ENCODE data around the gene ADCY1. TPM values are rescaled to one million over a fixed set of nuclear protein-coding genes. Genes with fewer than 3 reads are reported as not detected.

ADCY1 gene
- total RNA-seq, 1 experiment from 2014 or later: 3.1 TPM

DNA sequence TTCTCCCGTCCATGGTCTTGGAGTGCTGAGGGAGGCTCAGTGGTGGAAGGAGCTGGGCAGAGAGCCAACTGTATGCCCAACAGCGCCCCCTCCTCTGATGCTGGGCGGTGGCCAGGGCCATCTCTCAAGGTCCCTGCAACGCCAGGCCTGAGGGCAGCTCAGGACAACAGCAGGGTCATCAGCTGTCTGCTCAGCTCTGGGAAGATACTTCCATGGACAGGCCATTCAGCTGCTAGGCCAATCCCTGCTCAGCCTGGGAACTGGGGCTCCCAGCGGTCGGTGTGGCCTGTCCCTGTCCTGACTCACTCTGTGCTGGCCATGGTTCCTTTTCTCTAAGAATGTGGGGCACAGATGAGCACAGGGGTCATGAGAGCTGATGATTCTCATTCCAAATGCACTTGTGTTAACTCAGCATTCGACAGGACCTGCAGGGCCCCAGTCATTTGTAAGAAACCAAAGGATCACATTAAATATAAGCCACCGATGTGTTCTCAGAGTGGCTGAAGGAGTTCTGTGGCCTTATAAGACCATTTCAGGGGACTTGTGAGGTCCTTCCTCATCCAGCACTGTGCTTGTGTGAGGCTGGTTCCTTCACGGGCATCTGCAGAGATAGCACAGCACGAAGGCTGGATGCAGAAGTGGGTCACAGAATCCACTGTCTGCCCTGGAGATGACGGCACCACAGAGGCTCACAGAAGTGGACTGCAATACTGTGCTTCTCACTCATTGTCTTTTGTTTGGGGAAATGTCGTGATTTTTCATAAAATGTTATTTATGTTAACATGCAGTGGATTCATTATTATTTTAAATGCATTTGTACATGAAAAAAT is 73.0 kb downstream of the ADCY1 start:
- no peak for DNase-seq
- H3K4me1 ChIP-seq (ENCODE audit: insufficient read depth, low read length): peaks cover 3% of the 10 kb centered on the region; the same call in 1 of the 2 replicates
- H3K4me2 ChIP-seq (ENCODE audit: low read length): no peak overlapping the region
- no peaks in the 10 kb centered on the region for H3K9me2 ChIP-seq (replicated peaks; ENCODE audit: low read length)
- H3K27ac ChIP-seq (ENCODE audit: low read length): no peak overlapping the region
- no peak overlapping the region for H2AFZ ChIP-seq (ENCODE audit: low read length)
- ChIA-PET CTCF (no interaction called here), POLR2A (ENCODE audit: unreplicated experiment) (no interaction called here)
- intact Hi-C loops (cut with micrococcal nuclease): no loop called here
- no peak for ATAC-seq
- H3K9ac ChIP-seq (ENCODE audit: low read length): no peak overlapping the region
- TF ChIP-seq EZH2phosphoT487 (IDR thresholded peaks at IDR 0.05; ENCODE audit: borderline replicate concordance, low read length): no peak
- TF ChIP-seq, protein P1, sequence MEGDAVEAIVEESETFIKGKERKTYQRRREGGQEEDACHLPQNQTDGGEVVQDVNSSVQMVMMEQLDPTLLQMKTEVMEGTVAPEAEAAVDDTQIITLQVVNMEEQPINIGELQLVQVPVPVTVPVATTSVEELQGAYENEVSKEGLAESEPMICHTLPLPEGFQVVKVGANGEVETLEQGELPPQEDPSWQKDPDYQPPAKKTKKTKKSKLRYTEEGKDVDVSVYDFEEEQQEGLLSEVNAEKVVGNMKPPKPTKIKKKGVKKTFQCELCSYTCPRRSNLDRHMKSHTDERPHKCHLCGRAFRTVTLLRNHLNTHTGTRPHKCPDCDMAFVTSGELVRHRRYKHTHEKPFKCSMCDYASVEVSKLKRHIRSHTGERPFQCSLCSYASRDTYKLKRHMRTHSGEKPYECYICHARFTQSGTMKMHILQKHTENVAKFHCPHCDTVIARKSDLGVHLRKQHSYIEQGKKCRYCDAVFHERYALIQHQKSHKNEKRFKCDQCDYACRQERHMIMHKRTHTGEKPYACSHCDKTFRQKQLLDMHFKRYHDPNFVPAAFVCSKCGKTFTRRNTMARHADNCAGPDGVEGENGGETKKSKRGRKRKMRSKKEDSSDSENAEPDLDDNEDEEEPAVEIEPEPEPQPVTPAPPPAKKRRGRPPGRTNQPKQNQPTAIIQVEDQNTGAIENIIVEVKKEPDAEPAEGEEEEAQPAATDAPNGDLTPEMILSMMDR (conservative IDR thresholded peaks at IDR 0.05; ENCODE audit: low read depth, low read length): no peak
- TF ChIP-seq EZH2 (IDR thresholded peaks at IDR 0.05; ENCODE audit: low read length, unreplicated experiment): no peak
- no peaks in the 10 kb centered on the region for H3K27me3 ChIP-seq (ENCODE audit: low read length)
- no peaks in the 10 kb centered on the region for H3K36me3 ChIP-seq (ENCODE audit: low read depth, low read length)
- H3K9me3 ChIP-seq (ENCODE audit: low read length): no peaks in the 10 kb centered on the region
- H3K4me3 ChIP-seq (ENCODE audit: low read length): no peak overlapping the region
- no peaks in the 10 kb centered on the region for H4K20me1 ChIP-seq (ENCODE audit: low read length)
- no peaks in the 10 kb centered on the region for H3F3A ChIP-seq (ENCODE audit: low read length, unreplicated experiment)
- no TSS peak for BruUV-seq (replicated peaks)
- H3K79me2 ChIP-seq (ENCODE audit: low read length): no peaks in the 10 kb centered on the region

DNA sequence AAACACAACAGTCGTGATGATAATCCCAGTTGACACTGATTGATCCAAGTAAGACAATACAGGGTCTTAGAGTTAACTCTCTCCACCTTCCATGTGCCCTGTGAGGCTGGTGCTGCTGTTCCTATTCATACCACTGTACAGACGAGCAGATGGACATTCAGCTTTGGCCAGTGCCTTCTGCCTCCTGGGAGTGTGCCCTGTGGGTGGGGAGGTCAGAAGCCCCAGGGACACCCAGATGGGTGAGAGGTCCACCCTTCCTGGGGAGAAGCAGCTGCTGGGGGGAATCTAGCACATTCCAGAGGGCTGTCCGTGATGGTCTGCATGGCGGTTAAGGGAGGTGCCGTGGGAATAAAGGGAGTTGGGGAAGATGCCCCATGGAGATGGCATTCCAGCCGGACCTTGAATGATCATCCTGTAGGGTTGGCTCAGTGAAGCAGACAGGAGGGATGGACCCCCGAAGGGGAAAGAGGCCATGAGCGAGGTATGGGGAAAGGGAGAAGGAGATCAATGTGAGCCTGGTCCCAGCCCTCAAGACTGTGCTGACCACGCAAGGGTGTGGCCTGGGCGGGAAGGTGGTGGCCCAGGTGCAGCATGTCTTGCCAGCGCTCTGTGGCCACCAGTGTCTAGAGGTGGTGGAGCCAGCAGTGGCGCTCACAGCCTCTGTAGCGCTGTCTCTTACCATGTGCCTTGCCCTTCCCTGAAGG is 74.0 kb downstream of the ADCY1 start:
- no peak overlapping the region for H3K27ac ChIP-seq (ENCODE audit: low read length)
- intact Hi-C loops (cut with micrococcal nuclease): no loop called here

More for the DNA sequence above, 74.0 kb downstream of the ADCY1 start:
- ATAC-seq: no peak
- BruUV-seq (replicated peaks): no TSS peak
- Histone ChIP-seq H3K4me3 (ENCODE audit: low read length) (no peak overlapping the region), H3K9me3 (ENCODE audit: low read length) (no peaks in the 10 kb centered on the region), H3K9me2 (replicated peaks; ENCODE audit: low read length) (no peaks in the 10 kb centered on the region), H2AFZ (ENCODE audit: low read length) (no peak overlapping the region), H3F3A (ENCODE audit: low read length, unreplicated experiment) (no peaks in the 10 kb centered on the region), H3K27me3 (ENCODE audit: low read length) (no peaks in the 10 kb centered on the region), H3K79me2 (ENCODE audit: low read length) (no peaks in the 10 kb centered on the region), H3K36me3 (ENCODE audit: low read depth, low read length) (no peaks in the 10 kb centered on the region), H3K9ac (ENCODE audit: low read length) (no peak overlapping the region), H3K4me1 (ENCODE audit: insufficient read depth, low read length) (peaks cover 3% of the 10 kb centered on the region; the same call in 1 of the 2 replicates), H3K4me2 (ENCODE audit: low read length) (no peak overlapping the region), H4K20me1 (ENCODE audit: low read length) (no peaks in the 10 kb centered on the region)
- POLR2A ChIA-PET (ENCODE audit: unreplicated experiment): no interaction called here
- DNase-seq: no peak
- no peak for TF ChIP-seq EZH2 (IDR thresholded peaks at IDR 0.05; ENCODE audit: low read length, unreplicated experiment)
- TF ChIP-seq, protein P1 (conservative IDR thresholded peaks at IDR 0.05; ENCODE audit: low read depth, low read length): no peak
- TF ChIP-seq EZH2phosphoT487 (IDR thresholded peaks at IDR 0.05; ENCODE audit: borderline replicate concordance, low read length): no peak
- CTCF ChIA-PET: no interaction called here

Measured in PC-3 (cell line).